ENCODE measurements around the gene SLC10A2. TPM values are rescaled to one million over a fixed set of nuclear protein-coding genes. Genes with fewer than 3 reads are reported as not detected.

SLC10A2 gene
- total RNA-seq, 1 donor from 2014 or later: not detected

GRCh38 chr13:103055166-103055565 lies 11.1 kb downstream of the SLC10A2 start:
- intact Hi-C loops (cut with DNase I): no loop called here
- no peaks in the 10 kb centered on the region for H3K9me3 ChIP-seq

DNA sequence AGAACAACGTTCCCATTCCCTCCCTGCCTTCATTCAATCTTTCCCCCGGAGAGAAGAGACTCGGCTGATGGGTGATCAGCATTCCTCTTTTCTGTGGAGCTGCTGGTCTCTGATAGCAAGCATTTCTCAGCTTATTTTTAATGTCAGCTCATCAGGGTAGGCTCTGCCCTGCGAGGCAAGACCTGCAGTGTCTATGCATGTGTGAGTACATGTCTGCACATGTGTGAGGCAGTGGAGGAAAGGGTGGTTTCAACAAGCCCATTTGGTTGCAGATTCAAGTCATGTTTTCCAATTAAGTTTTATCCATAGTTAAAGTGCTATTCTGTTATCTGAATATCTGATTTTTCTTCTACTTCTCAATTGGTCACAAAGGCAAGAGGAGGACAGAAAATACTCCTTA lies 19.5 kb downstream of the SLC10A2 start:
- no peak for TF ChIP-seq POLR2AphosphoS5 (IDR thresholded peaks at IDR 0.05; ENCODE audit: insufficient read depth in 1 of 2, low read depth in 1 of 2)
- TF ChIP-seq POLR2A (IDR thresholded peaks at IDR 0.05): no peak
- TF ChIP-seq, protein P1, sequence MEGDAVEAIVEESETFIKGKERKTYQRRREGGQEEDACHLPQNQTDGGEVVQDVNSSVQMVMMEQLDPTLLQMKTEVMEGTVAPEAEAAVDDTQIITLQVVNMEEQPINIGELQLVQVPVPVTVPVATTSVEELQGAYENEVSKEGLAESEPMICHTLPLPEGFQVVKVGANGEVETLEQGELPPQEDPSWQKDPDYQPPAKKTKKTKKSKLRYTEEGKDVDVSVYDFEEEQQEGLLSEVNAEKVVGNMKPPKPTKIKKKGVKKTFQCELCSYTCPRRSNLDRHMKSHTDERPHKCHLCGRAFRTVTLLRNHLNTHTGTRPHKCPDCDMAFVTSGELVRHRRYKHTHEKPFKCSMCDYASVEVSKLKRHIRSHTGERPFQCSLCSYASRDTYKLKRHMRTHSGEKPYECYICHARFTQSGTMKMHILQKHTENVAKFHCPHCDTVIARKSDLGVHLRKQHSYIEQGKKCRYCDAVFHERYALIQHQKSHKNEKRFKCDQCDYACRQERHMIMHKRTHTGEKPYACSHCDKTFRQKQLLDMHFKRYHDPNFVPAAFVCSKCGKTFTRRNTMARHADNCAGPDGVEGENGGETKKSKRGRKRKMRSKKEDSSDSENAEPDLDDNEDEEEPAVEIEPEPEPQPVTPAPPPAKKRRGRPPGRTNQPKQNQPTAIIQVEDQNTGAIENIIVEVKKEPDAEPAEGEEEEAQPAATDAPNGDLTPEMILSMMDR (IDR thresholded peaks at IDR 0.05): no peak
- no peak overlapping the region for H3K27ac ChIP-seq
- intact Hi-C loops (cut with DNase I): no loop called here
- H3K36me3 ChIP-seq: no peaks in the 10 kb centered on the region
- no peaks in the 10 kb centered on the region for H3K27me3 ChIP-seq
- H3K9me3 ChIP-seq: no peaks in the 10 kb centered on the region
- DNase-seq (ENCODE audit: extremely low spot score in 2 of 2): no peak
- H3K4me1 ChIP-seq: no peaks in the 10 kb centered on the region
- no peak overlapping the region for H3K4me3 ChIP-seq

More at GRCh38 chr13:103055166-103055565, 11.1 kb downstream of the SLC10A2 start:
- no peak for DNase-seq (ENCODE audit: extremely low spot score in 2 of 2)
- Histone ChIP-seq H3K27ac (no peak overlapping the region), H3K27me3 (no peaks in the 10 kb centered on the region), H3K36me3 (no peaks in the 10 kb centered on the region), H3K4me1 (no peaks in the 10 kb centered on the region), H3K4me3 (no peak overlapping the region)
- TF ChIP-seq, protein P1 (IDR thresholded peaks at IDR 0.05): no peak
- TF ChIP-seq POLR2A (IDR thresholded peaks at IDR 0.05) (no peak), POLR2AphosphoS5 (IDR thresholded peaks at IDR 0.05; ENCODE audit: insufficient read depth in 1 of 2, low read depth in 1 of 2) (no peak)

- intact Hi-C loops (cut with DNase I): no loop called here
- H3K27me3 ChIP-seq: no peaks in the 10 kb centered on the region
- DNase-seq (ENCODE audit: extremely low spot score in 2 of 2): no peak
- H3K9me3 ChIP-seq: no peaks in the 10 kb centered on the region
- H3K36me3 ChIP-seq: no peaks in the 10 kb centered on the region
- H3K27ac ChIP-seq: no peak overlapping the region
- no peak overlapping the region for H3K4me3 ChIP-seq
- no peaks in the 10 kb centered on the region for H3K4me1 ChIP-seq
- TF ChIP-seq POLR2AphosphoS5 (IDR thresholded peaks at IDR 0.05; ENCODE audit: insufficient read depth in 1 of 2, low read depth in 1 of 2) (peak in 1 of 2 donors; percentile 53), POLR2A (IDR thresholded peaks at IDR 0.05) (no peak)
- TF ChIP-seq, protein P1 (IDR thresholded peaks at IDR 0.05): no peak
These were observed 22.2 kb downstream of the SLC10A2 start for GRCh38 chr13:103044056-103044455.

DNA sequence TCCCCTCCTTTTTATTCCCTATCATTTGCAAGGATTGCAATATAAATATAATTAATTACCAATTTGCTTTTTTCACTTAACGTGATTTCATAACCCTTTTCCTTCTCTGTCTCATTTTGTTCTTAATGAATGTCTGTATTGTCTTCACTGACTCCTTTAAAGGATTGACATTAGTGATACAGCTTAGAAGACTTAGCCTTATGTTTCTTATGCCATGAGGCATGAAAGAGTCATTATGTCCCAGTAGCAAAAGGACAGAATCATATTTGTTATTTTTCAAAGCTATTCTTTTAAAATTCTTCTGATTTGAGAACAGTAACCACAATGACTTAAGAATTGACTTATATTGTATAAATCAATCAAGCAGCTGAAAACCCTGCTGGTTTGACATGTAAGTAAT lies 26.2 kb downstream of the SLC10A2 start:
- Histone ChIP-seq H3K4me3 (no peak overlapping the region), H3K27ac (no peak overlapping the region), H3K4me1 (no peaks in the 10 kb centered on the region), H3K9me3 (no peaks in the 10 kb centered on the region), H3K27me3 (no peaks in the 10 kb centered on the region), H3K36me3 (no peaks in the 10 kb centered on the region)
- intact Hi-C loops (cut with DNase I): no loop called here
- DNase-seq (ENCODE audit: extremely low spot score in 2 of 2): no peak
- no peak for TF ChIP-seq POLR2A (IDR thresholded peaks at IDR 0.05)
- no peak for TF ChIP-seq POLR2AphosphoS5 (IDR thresholded peaks at IDR 0.05; ENCODE audit: insufficient read depth in 1 of 2, low read depth in 1 of 2)
- TF ChIP-seq, protein P1 (IDR thresholded peaks at IDR 0.05): no peak

- no peak overlapping the region for H3K4me3 ChIP-seq
- DNase-seq (ENCODE audit: extremely low spot score in 2 of 2): no peak
- H3K36me3 ChIP-seq: no peaks in the 10 kb centered on the region
- no peaks in the 10 kb centered on the region for H3K4me1 ChIP-seq
- no peak overlapping the region for H3K27ac ChIP-seq
- intact Hi-C loops (cut with DNase I): no loop called here
- no peaks in the 10 kb centered on the region for H3K27me3 ChIP-seq
- no peak for TF ChIP-seq POLR2AphosphoS5 (IDR thresholded peaks at IDR 0.05; ENCODE audit: insufficient read depth in 1 of 2, low read depth in 1 of 2)
- TF ChIP-seq POLR2A (IDR thresholded peaks at IDR 0.05): no peak
- TF ChIP-seq, protein P1 (IDR thresholded peaks at IDR 0.05): no peak
- H3K9me3 ChIP-seq: no peaks in the 10 kb centered on the region
These were observed 27.0 kb downstream of the SLC10A2 start for GRCh38 chr13:103039183-103039582.

Data from vagina (tissue), 2 donors.